ENCODE results near the gene CDCA5.

- TF ChIP-seq CTCF (IDR thresholded peaks at IDR 0.05; ENCODE audit: poor library complexity) (no peak), EZH2 (IDR thresholded peaks at IDR 0.05; ENCODE audit: borderline replicate concordance) (no peak), EZH2phosphoT487 (IDR thresholded peaks at IDR 0.05; ENCODE audit: low read depth, severe bottlenecking, unreplicated experiment) (no peak)
Observed at GRCh38 chr11:65129649-65130441, 46.0 kb upstream of the CDCA5 start.
